Measurements from ENCODE around the gene CAMKK1. TPM values are rescaled to one million over a fixed set of nuclear protein-coding genes. Genes with fewer than 3 reads are reported as not detected.

CAMKK1 gene
- polyA plus RNA-seq, 1 donor from 2014 or later: 8.9 TPM

DNA sequence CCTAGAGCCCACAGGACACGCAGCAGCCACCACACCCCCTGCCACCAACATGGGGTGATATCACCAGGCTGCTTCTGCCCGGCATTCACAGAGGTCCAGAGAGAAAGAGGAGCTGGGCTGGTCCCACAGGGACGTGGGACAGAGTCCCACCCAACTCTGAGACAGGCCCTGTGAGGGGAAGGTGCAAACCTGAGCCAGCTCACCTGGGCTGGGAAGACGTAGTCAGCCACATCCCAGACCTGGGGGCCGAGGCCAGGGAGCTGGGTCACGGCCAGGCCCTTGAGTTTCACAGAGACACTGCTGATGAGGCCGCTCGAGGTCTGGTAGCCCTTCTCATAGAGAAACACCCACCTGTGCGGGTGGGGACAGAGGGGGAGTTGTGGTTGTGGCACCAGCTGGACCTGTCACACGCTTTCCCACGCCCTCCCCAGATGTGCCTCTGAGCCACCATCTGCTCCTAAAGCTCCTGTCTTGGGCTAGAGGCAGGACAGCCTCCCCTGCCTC is 12.2 kb upstream of the CAMKK1 start:
- Histone ChIP-seq H3K36me3 (ENCODE audit: insufficient read depth, low read length) (no peaks in the 10 kb centered on the region), H3K4me2 (ENCODE audit: low read length) (no peak overlapping the region)

DNA sequence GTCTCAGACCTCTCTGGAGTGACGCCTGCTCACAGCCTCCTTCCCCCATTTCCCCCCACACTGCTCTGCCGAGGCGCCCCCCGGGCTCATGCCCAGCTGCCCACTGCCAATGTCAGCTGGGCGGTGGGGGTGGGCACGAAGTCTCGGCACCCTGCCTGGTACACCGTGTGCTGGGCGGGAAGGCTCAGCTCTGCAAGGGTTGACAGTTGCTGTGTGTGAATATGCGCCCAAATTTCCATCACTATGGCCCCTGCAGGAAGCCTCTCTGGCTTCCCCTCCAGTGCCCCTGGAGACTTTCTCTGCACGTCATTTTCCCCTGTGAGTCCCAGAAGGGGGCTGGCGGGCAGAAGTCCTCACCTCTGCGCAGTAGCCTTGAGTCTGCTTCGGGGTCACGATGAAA is 11.6 kb upstream of the CAMKK1 start:
- Histone ChIP-seq H3K9me2 (ENCODE audit: insufficient read depth, low read length) (no peaks in the 10 kb centered on the region), H3K36me3 (ENCODE audit: insufficient read depth, low read length) (no peaks in the 10 kb centered on the region), H2AFZ (ENCODE audit: low read depth, low read length) (no peak overlapping the region), H3K9ac (ENCODE audit: low read length) (no peak overlapping the region), H3K27me3 (ENCODE audit: insufficient read depth, low read depth, low read length) (no peaks in the 10 kb centered on the region), H3K79me2 (replicated peaks; ENCODE audit: insufficient read depth, low read length) (no peaks in the 10 kb centered on the region), H4K20me1 (ENCODE audit: insufficient read depth) (no peaks in the 10 kb centered on the region), H3K4me2 (ENCODE audit: low read length) (no peak overlapping the region), H3K9me3 (ENCODE audit: low read length) (no peaks in the 10 kb centered on the region), H3K4me3 (ENCODE audit: low read length) (no peak overlapping the region), H3F3A (ENCODE audit: insufficient read depth, low read length, poor library complexity, severe bottlenecking) (no peaks in the 10 kb centered on the region), H3K27ac (ENCODE audit: low read length) (no peak overlapping the region)
- TF ChIP-seq, protein P1, sequence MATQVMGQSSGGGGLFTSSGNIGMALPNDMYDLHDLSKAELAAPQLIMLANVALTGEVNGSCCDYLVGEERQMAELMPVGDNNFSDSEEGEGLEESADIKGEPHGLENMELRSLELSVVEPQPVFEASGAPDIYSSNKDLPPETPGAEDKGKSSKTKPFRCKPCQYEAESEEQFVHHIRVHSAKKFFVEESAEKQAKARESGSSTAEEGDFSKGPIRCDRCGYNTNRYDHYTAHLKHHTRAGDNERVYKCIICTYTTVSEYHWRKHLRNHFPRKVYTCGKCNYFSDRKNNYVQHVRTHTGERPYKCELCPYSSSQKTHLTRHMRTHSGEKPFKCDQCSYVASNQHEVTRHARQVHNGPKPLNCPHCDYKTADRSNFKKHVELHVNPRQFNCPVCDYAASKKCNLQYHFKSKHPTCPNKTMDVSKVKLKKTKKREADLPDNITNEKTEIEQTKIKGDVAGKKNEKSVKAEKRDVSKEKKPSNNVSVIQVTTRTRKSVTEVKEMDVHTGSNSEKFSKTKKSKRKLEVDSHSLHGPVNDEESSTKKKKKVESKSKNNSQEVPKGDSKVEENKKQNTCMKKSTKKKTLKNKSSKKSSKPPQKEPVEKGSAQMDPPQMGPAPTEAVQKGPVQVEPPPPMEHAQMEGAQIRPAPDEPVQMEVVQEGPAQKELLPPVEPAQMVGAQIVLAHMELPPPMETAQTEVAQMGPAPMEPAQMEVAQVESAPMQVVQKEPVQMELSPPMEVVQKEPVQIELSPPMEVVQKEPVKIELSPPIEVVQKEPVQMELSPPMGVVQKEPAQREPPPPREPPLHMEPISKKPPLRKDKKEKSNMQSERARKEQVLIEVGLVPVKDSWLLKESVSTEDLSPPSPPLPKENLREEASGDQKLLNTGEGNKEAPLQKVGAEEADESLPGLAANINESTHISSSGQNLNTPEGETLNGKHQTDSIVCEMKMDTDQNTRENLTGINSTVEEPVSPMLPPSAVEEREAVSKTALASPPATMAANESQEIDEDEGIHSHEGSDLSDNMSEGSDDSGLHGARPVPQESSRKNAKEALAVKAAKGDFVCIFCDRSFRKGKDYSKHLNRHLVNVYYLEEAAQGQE (IDR thresholded peaks at IDR 0.05; ENCODE audit: borderline replicate concordance): no peak
- TF ChIP-seq, protein P2, sequence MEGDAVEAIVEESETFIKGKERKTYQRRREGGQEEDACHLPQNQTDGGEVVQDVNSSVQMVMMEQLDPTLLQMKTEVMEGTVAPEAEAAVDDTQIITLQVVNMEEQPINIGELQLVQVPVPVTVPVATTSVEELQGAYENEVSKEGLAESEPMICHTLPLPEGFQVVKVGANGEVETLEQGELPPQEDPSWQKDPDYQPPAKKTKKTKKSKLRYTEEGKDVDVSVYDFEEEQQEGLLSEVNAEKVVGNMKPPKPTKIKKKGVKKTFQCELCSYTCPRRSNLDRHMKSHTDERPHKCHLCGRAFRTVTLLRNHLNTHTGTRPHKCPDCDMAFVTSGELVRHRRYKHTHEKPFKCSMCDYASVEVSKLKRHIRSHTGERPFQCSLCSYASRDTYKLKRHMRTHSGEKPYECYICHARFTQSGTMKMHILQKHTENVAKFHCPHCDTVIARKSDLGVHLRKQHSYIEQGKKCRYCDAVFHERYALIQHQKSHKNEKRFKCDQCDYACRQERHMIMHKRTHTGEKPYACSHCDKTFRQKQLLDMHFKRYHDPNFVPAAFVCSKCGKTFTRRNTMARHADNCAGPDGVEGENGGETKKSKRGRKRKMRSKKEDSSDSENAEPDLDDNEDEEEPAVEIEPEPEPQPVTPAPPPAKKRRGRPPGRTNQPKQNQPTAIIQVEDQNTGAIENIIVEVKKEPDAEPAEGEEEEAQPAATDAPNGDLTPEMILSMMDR (IDR thresholded peaks at IDR 0.05; ENCODE audit: poor library complexity, severe bottlenecking): no peak
- TF ChIP-seq POLR2AphosphoS5 (IDR thresholded peaks at IDR 0.05): no peak
- TF ChIP-seq MXI1 (conservative IDR thresholded peaks at IDR 0.05; ENCODE audit: poor library complexity, severe bottlenecking): no peak
- no peak for TF ChIP-seq EP300 (conservative IDR thresholded peaks at IDR 0.05; ENCODE audit: poor library complexity, severe bottlenecking)
- no peak for TF ChIP-seq RAD21 (conservative IDR thresholded peaks at IDR 0.05)
- no peak for TF ChIP-seq TAF1 (IDR thresholded peaks at IDR 0.05; ENCODE audit: low read depth)
- TF ChIP-seq SMC3 (conservative IDR thresholded peaks at IDR 0.05; ENCODE audit: poor library complexity): no peak
- no peak for TF ChIP-seq EZH2 (IDR thresholded peaks at IDR 0.05; ENCODE audit: borderline replicate concordance, insufficient read depth, low read length, poor library complexity, severe bottlenecking)

More for the DNA sequence above, 12.2 kb upstream of the CAMKK1 start:
- no peaks in the 10 kb centered on the region for H4K20me1 ChIP-seq (ENCODE audit: insufficient read depth)
- no peak overlapping the region for H3K9ac ChIP-seq (ENCODE audit: low read length)
- no peaks in the 10 kb centered on the region for H3K79me2 ChIP-seq (replicated peaks; ENCODE audit: insufficient read depth, low read length)
- H2AFZ ChIP-seq (ENCODE audit: low read depth, low read length): no peak overlapping the region
- TF ChIP-seq, protein P2 (IDR thresholded peaks at IDR 0.05; ENCODE audit: poor library complexity, severe bottlenecking): no peak
- no peak for TF ChIP-seq TAF1 (IDR thresholded peaks at IDR 0.05; ENCODE audit: low read depth)
- no peak for TF ChIP-seq POLR2AphosphoS5 (IDR thresholded peaks at IDR 0.05)
- TF ChIP-seq, protein P1 (IDR thresholded peaks at IDR 0.05; ENCODE audit: borderline replicate concordance): no peak
- TF ChIP-seq MXI1 (conservative IDR thresholded peaks at IDR 0.05; ENCODE audit: poor library complexity, severe bottlenecking): no peak
- no peak for TF ChIP-seq SMC3 (conservative IDR thresholded peaks at IDR 0.05; ENCODE audit: poor library complexity)
- no peak for TF ChIP-seq EZH2 (IDR thresholded peaks at IDR 0.05; ENCODE audit: borderline replicate concordance, insufficient read depth, low read length, poor library complexity, severe bottlenecking)
- no peak for TF ChIP-seq EP300 (conservative IDR thresholded peaks at IDR 0.05; ENCODE audit: poor library complexity, severe bottlenecking)
- no peak for TF ChIP-seq RAD21 (conservative IDR thresholded peaks at IDR 0.05)
- H3K4me3 ChIP-seq (ENCODE audit: low read length): no peak overlapping the region
- H3K9me3 ChIP-seq (ENCODE audit: low read length): no peaks in the 10 kb centered on the region
- no peaks in the 10 kb centered on the region for H3F3A ChIP-seq (ENCODE audit: insufficient read depth, low read length, poor library complexity, severe bottlenecking)
- no peaks in the 10 kb centered on the region for H3K27me3 ChIP-seq (ENCODE audit: insufficient read depth, low read depth, low read length)
- no peak overlapping the region for H3K27ac ChIP-seq (ENCODE audit: low read length)
- H3K9me2 ChIP-seq (ENCODE audit: insufficient read depth, low read length): no peaks in the 10 kb centered on the region
